ENCODE measurements around the gene TTC6. TPM values are rescaled to one million over a fixed set of nuclear protein-coding genes. Genes with fewer than 3 reads are reported as not detected.

The TTC6 gene
- total RNA-seq, 1 donor from 2014 or later: 4.4 TPM

GRCh38 chr14:37565550-37565949, 29.9 kb upstream of the TTC6 start:
- no peaks in the 10 kb centered on the region for H3K4me1 ChIP-seq
- TF ChIP-seq CTCF (IDR thresholded peaks at IDR 0.05) (no peak), POLR2AphosphoS5 (IDR thresholded peaks at IDR 0.05; ENCODE audit: insufficient read depth in 1 of 2, low read depth in 1 of 2) (no peak), POLR2A (IDR thresholded peaks at IDR 0.05) (no peak)
- no peak for DNase-seq (ENCODE audit: extremely low spot score in 2 of 2)
- intact Hi-C loops (cut with DNase I): no loop called here
- no peak overlapping the region for H3K27ac ChIP-seq
- H3K4me3 ChIP-seq: no peak overlapping the region
- no peaks in the 10 kb centered on the region for H3K36me3 ChIP-seq
- no peaks in the 10 kb centered on the region for H3K27me3 ChIP-seq
- no peaks in the 10 kb centered on the region for H3K9me3 ChIP-seq

GRCh38 chr14:37566811-37567371, 28.5 kb upstream of the TTC6 start:
- Histone ChIP-seq H3K36me3 (no peaks in the 10 kb centered on the region), H3K4me3 (no peak overlapping the region), H3K27me3 (no peaks in the 10 kb centered on the region), H3K9me3 (no peaks in the 10 kb centered on the region), H3K4me1 (no peaks in the 10 kb centered on the region), H3K27ac (no peak overlapping the region)
- no peak for DNase-seq (ENCODE audit: extremely low spot score in 2 of 2)
- TF ChIP-seq CTCF (IDR thresholded peaks at IDR 0.05): no peak
- no peak for TF ChIP-seq POLR2A (IDR thresholded peaks at IDR 0.05)
- TF ChIP-seq POLR2AphosphoS5 (IDR thresholded peaks at IDR 0.05; ENCODE audit: insufficient read depth in 1 of 2, low read depth in 1 of 2): no peak
- intact Hi-C loops (cut with DNase I): no loop called here

- Histone ChIP-seq H3K27ac (no peak overlapping the region), H3K9me3 (no peaks in the 10 kb centered on the region), H3K36me3 (no peaks in the 10 kb centered on the region), H3K4me3 (no peak overlapping the region), H3K27me3 (no peaks in the 10 kb centered on the region), H3K4me1 (no peaks in the 10 kb centered on the region)
- no peak for TF ChIP-seq POLR2A (IDR thresholded peaks at IDR 0.05)
- TF ChIP-seq POLR2AphosphoS5 (IDR thresholded peaks at IDR 0.05; ENCODE audit: insufficient read depth in 1 of 2, low read depth in 1 of 2): no peak
- TF ChIP-seq CTCF (IDR thresholded peaks at IDR 0.05): no peak
- no peak for DNase-seq (ENCODE audit: extremely low spot score in 2 of 2)
- intact Hi-C loops (cut with DNase I): no loop called here
Measured at GRCh38 chr14:37569729-37570128, 25.7 kb upstream of the TTC6 start.

GRCh38 chr14:37571391-37571790, 24.0 kb upstream of the TTC6 start:
- no peak for DNase-seq (ENCODE audit: extremely low spot score in 2 of 2)
- no peaks in the 10 kb centered on the region for H3K9me3 ChIP-seq
- H3K36me3 ChIP-seq: no peaks in the 10 kb centered on the region
- intact Hi-C loops (cut with DNase I): no loop called here
- no peaks in the 10 kb centered on the region for H3K4me1 ChIP-seq
- H3K27me3 ChIP-seq: no peaks in the 10 kb centered on the region
- no peak overlapping the region for H3K27ac ChIP-seq
- no peak overlapping the region for H3K4me3 ChIP-seq
- TF ChIP-seq POLR2AphosphoS5 (IDR thresholded peaks at IDR 0.05; ENCODE audit: insufficient read depth in 1 of 2, low read depth in 1 of 2) (no peak), POLR2A (IDR thresholded peaks at IDR 0.05) (no peak), CTCF (IDR thresholded peaks at IDR 0.05) (no peak)

GRCh38 chr14:37573356-37573755, 22.1 kb upstream of the TTC6 start:
- H3K9me3 ChIP-seq: no peaks in the 10 kb centered on the region
- no peak for TF ChIP-seq POLR2AphosphoS5 (IDR thresholded peaks at IDR 0.05; ENCODE audit: insufficient read depth in 1 of 2, low read depth in 1 of 2)
- TF ChIP-seq CTCF (IDR thresholded peaks at IDR 0.05): no peak
- TF ChIP-seq POLR2A (IDR thresholded peaks at IDR 0.05): no peak
- H3K4me3 ChIP-seq: no peak overlapping the region
- intact Hi-C loops (cut with DNase I): no loop called here
- no peaks in the 10 kb centered on the region for H3K36me3 ChIP-seq
- no peak for DNase-seq (ENCODE audit: extremely low spot score in 2 of 2)
- no peaks in the 10 kb centered on the region for H3K4me1 ChIP-seq
- H3K27ac ChIP-seq: no peak overlapping the region
- no peaks in the 10 kb centered on the region for H3K27me3 ChIP-seq

Data from vagina (tissue), 2 donors.